Naive thymus-derived CD8-positive, alpha-beta T cell (primary cell): ENCODE results near the gene TGM5. TPM values are rescaled to one million over a fixed set of nuclear protein-coding genes. Genes with fewer than 3 reads are reported as not detected.
A peak's percentile ranks its signal among the peaks of the same experiment; 100 is the strongest.
"Not testable (repeated sequence)": the region's sequence is repeated elsewhere in the genome, so short reads cannot be mapped to it uniquely, and the experiment has no call there.

Experiments
- ATAC-seq, 2 donors: fragments of 150-1000 bp; cut with Tn5 transposase in 1 of 2; sonication (Bioruptor Pico), chemical (Tn5 transposase) in 1 of 2; 1 replicate in 1 of 2; 2 replicates in 1 of 2; pipeline ENCODE4 v1.10.0; 2021; ENCODE audit warnings: mild to moderate bottlenecking in 2 of 2, moderate library complexity in 2 of 2
- POLR2A ChIA-PET: fragments of 350-600 bp; sonication (Branson Sonifier 250); formaldehyde crosslinking; loops from one replicate; lab custom pipeline; 2021; ENCODE audit warnings: antibody characterized with exemption; lab: Charles Lee
- DNase-seq, 10 donors: peaks; one replicate each; pipeline versions ENCODE4 v3.0.0 to v3.0.0-alpha.2; 2020 to 2022
- H3K27ac Mint-ChIP-seq, 10 donors: one replicate each; pipeline ENCODE4 v1.8.0; 2020 to 2022; ENCODE audit warnings: mild to moderate bottlenecking in 10 of 10, mixed read lengths in 10 of 10, moderate library complexity in 4 of 10, inconsistent platforms in 1 of 10
- H3K27me3 Mint-ChIP-seq, 5 donors: one replicate each; pipeline ENCODE4 v1.8.0; 2021 to 2022; ENCODE audit warnings: mixed read lengths in 5 of 5
- H3K36me3 Mint-ChIP-seq, 3 donors: one replicate each; pipeline ENCODE4 v1.8.0; 2020 to 2022; ENCODE audit warnings: mixed read lengths in 3 of 3, mild to moderate bottlenecking in 2 of 3, inconsistent platforms in 1 of 3
- H3K4me1 Mint-ChIP-seq, 4 donors: one replicate each; pipeline ENCODE4 v1.8.0; 2021 to 2022; ENCODE audit warnings: mixed read lengths in 4 of 4
- H3K4me3 Mint-ChIP-seq, 10 donors: one replicate each; pipeline ENCODE4 v1.8.0; 2020 to 2022; ENCODE audit warnings: mild to moderate bottlenecking in 10 of 10, mixed read lengths in 10 of 10, moderate library complexity in 6 of 10, inconsistent platforms in 1 of 10
- H3K9me3 Mint-ChIP-seq, 9 donors: one replicate each; pipeline ENCODE4 v1.8.0; 2020 to 2022; ENCODE audit warnings: mixed read lengths in 9 of 9, mild to moderate bottlenecking in 3 of 9, inconsistent platforms in 1 of 9, moderate library complexity in 1 of 9
- polyA plus RNA-seq, 3 donors: library from polyadenylated mRNA; unstranded; fragments of 300-500 nt; fragmentation: Illumina TruSeq; gene quantifications; one replicate each; pipeline ENCODE4 v1.2.3, GENCODE V29; 2021
- total RNA-seq, 8 experiments: library from RNA in 2 of 8; stranded (reverse) in 2 of 8; gene quantifications; one replicate each; pipeline ENCODE4 v1.2.3 and lab custom pipeline; 2021 to 2026

The TGM5 gene, protein sequence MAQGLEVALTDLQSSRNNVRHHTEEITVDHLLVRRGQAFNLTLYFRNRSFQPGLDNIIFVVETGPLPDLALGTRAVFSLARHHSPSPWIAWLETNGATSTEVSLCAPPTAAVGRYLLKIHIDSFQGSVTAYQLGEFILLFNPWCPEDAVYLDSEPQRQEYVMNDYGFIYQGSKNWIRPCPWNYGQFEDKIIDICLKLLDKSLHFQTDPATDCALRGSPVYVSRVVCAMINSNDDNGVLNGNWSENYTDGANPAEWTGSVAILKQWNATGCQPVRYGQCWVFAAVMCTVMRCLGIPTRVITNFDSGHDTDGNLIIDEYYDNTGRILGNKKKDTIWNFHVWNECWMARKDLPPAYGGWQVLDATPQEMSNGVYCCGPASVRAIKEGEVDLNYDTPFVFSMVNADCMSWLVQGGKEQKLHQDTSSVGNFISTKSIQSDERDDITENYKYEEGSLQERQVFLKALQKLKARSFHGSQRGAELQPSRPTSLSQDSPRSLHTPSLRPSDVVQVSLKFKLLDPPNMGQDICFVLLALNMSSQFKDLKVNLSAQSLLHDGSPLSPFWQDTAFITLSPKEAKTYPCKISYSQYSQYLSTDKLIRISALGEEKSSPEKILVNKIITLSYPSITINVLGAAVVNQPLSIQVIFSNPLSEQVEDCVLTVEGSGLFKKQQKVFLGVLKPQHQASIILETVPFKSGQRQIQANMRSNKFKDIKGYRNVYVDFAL
- total RNA-seq = not detected
- not detected for polyA plus RNA-seq
- 0 to 0.08 (median 0) reads per million in 6 experiments for total RNA-seq (lab: John Stamatoyannopoulos, UW)

DNA sequence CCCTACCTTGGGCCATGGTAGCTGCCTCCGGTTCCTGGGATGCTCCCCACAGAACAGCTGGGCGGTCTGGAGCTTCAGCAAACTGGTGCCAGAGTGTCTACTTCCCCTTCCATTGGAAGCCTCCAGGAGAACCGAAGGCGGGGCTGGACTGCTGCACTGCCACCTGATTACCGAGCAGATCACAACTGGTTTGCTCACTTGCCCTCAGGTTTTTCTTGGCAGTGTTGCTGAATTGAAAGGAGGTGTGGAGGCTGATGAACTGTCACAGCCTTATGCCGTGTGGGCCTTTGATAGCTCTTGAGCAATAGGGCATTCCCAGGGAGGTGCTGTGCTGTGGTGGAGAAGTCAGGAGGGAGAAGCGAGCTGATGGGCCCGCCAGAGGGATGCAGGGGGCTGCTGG lies at the start of gene TGM5:
TSS of gene TGM5 (minus strand) at position 95 of the 400 bp plus-strand sequence. CDS start at position 16, 79 bp downstream.
- Mint-ChIP-seq H3K9me3 (peaks cover 0 to 4% (median 0%) of the 10 kb centered on the region in 9 donors), H3K27ac (no peak within 1 kb of the TSS), H3K36me3 (no peaks in the 10 kb centered on the region), H3K4me1 (peaks cover 6 to 18% (median 12%) of the 10 kb centered on the region in 4 donors), H3K4me3 (no peak within 1 kb of the TSS), H3K27me3 (peaks cover 4 to 23% (median 7%) of the 10 kb centered on the region in 5 donors)
- POLR2A ChIA-PET = no interaction called here
- DNase-seq (no peak), ATAC-seq (no peak)

DNA sequence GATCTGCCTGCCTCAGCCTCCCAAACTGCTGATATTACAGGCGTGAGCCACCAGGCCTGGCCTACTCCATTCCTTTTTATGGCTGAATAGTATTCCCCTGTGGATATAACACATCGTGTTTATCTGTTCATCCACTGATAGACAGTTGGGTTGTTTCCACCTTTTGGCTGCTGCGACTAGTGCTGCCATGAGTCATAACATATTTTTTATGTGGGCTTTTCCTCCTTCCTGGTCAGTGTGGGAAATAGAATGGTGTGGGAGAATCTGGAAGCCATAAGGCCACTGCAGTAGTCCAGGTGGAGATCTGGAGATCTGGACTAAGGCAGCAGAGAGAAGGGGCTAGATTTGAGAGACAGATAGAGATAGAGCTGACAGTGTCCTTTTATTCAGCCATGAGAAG lies 47.4 kb upstream of the TGM5 start:
- no peak for DNase-seq
- no peaks in the 10 kb centered on the region for H3K4me1 Mint-ChIP-seq
- no peaks in the 10 kb centered on the region for H3K36me3 Mint-ChIP-seq
- no peak for ATAC-seq
- peaks cover 10 to 52% (median 26%) of the 10 kb centered on the region in 5 donors for H3K27me3 Mint-ChIP-seq
- no peak overlapping the region for H3K4me3 Mint-ChIP-seq
- H3K27ac Mint-ChIP-seq = no peak overlapping the region
- no peaks in the 10 kb centered on the region for H3K9me3 Mint-ChIP-seq
- POLR2A ChIA-PET = no interaction called here

DNA sequence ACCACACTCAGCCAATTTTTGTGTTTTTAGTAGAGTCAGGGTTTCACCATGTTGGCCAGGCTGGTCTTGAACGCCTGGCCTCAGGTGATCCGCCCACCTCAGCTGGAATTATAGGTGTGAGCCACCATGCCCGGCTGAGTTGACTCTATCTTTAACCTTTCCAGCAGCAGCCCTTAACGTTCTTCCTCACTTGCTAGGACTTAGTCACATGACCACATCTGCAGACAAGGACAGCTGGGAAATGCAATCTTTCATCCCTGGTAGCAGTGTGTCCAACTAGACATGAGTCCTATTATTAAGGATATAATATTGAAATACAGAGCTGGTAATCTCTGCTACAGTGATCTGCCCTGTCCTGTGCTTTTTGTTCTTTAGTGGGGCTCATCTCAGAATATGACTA lies 45.6 kb upstream of the TGM5 start:
- Mint-ChIP-seq H3K4me3 (no peak overlapping the region), H3K27me3 (peaks cover 18 to 68% (median 37%) of the 10 kb centered on the region in 5 donors), H3K27ac (no peak overlapping the region), H3K36me3 (no peaks in the 10 kb centered on the region), H3K9me3 (no peaks in the 10 kb centered on the region), H3K4me1 (peaks cover 0 to 2% (median 0%) of the 10 kb centered on the region in 4 donors)
- ATAC-seq (no peak), DNase-seq (no peak)
- POLR2A ChIA-PET = interaction anchor here (0.6 kb wide), 1 partner anchor 247 kb away, joined by 3 read pairs; no protein-coding TSS in a partner anchor

DNA sequence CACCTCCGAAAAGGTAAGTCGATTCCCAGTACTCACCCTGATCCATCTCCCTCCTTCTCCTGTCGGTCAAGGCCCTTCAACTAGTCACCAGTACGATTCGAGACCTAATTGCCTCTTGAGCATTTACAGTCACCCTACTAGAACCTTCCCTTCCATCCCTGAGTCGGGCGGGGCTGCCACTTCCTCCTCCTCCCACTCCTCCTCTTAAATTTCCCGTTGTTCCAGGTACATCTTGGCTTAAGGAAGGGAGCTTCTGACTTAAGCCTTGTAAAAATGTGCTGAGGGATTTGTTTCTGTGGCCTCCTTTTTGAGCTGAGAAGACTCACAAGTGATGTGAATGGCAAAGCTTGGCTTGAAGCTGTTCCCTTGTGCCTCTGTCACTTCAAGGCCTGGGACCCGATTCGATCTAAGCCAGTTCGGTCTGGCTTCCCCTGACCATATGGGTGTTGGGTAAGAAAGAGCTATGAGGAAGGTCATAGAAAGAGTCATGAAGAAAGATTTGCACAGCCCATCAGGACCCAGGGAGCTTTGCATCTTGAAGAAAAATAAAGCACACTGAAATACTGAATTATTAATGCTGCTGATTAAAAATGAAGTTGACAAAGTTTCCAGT lies 35.6 kb upstream of the TGM5 start, which contains the start of gene TGM7:
TSS of gene TGM7 (minus strand) at position 51 of the 613 bp plus-strand sequence.
- POLR2A ChIA-PET = interaction anchor here (0.6 kb wide), 1 partner anchor 339 kb away, joined by 6 read pairs; no protein-coding TSS in a partner anchor
- H3K4me1 Mint-ChIP-seq = no peaks in the 10 kb centered on the region
- no peaks in the 10 kb centered on the region for H3K36me3 Mint-ChIP-seq
- ATAC-seq = no peak
- no peak for DNase-seq
- H3K9me3 Mint-ChIP-seq = no peaks in the 10 kb centered on the region
- no peak within 1 kb of the TSS for H3K4me3 Mint-ChIP-seq
- H3K27ac Mint-ChIP-seq = no peak within 1 kb of the TSS
- peaks cover 18 to 43% (median 25%) of the 10 kb centered on the region in 5 donors for H3K27me3 Mint-ChIP-seq

DNA sequence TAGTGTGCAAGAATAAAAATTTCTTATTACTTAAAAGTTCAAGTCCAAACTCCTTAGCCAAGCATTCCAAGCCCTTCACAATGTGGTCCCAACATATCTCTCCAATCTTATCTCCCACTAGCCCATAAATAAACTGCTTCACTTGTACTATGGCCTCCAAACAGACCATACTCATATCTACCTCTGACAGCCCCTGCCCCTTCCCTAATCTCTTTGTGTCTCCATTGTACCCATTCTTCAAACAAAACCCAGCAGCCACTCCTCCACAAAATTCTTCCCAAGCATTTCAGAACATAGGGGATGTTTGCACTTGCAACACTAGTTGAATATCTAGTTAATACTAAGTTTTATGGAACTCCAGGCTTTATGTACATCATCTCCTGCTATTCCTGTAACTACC lies 33.2 kb upstream of the TGM5 start:
- POLR2A ChIA-PET = no interaction called here
- no peak for DNase-seq
- H3K4me3 Mint-ChIP-seq = no peak overlapping the region
- H3K4me1 Mint-ChIP-seq = no peaks in the 10 kb centered on the region
- H3K27ac Mint-ChIP-seq = no peak overlapping the region
- no peaks in the 10 kb centered on the region for H3K9me3 Mint-ChIP-seq
- H3K36me3 Mint-ChIP-seq = no peaks in the 10 kb centered on the region
- no peak for ATAC-seq
- peaks cover 17 to 47% (median 30%) of the 10 kb centered on the region in 5 donors for H3K27me3 Mint-ChIP-seq

DNA sequence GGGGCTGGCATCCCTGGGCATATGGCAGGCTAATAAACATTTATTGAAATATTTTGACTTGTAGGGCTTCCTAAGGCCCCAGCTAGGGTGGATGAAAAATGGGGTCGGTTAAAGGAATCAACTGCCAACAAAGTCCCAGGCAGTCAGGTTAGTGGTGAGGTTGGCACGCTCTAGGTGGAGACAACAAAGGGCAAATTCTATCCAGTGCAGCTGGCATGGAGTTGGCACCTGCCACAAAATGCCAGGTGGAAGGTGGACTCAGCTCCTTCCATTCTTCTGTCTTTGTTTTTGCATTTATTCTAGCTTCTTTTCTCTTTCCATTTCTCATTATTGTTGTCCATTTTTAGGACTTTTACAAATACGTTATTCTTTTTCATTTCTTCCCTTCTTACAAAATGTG lies 32.7 kb upstream of the TGM5 start:
- H3K36me3 Mint-ChIP-seq = no peaks in the 10 kb centered on the region
- DNase-seq (no peak), ATAC-seq (no peak)
- H3K4me3 Mint-ChIP-seq = no peak overlapping the region
- POLR2A ChIA-PET = no interaction called here
- H3K27me3 Mint-ChIP-seq = peaks cover 19 to 52% (median 33%) of the 10 kb centered on the region in 5 donors
- H3K9me3 Mint-ChIP-seq = no peaks in the 10 kb centered on the region
- H3K27ac Mint-ChIP-seq = no peak overlapping the region
- H3K4me1 Mint-ChIP-seq = no peaks in the 10 kb centered on the region

DNA sequence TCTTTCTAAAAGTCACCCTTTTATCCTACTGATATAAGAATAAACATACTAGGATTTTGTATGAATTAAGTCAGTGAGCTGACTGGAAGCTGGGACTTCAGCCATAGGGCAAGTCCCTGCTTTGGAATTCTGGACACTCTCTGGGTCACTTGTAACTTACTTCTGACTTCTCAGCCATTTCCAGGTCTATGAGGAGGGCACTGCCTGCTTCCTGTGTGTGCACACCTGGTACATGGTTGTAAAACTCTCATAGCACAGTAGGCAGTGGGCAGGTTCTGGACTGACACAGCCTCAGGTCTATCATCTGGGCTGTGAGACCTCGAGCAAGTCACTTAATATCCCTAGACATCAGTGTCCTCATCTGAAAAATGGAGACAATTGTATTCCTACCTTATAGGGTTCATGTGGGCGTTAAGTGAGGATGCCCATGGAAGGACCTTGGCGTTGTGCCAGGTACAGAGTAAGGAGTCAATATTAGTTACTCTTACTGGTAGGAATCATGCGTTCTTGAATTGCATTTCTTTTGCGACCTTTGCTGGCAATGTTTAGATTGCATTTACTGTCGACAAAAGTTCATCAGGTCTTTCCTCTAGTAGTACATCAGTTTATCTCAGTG lies 27.5 kb upstream of the TGM5 start:
- ATAC-seq = no peak
- Mint-ChIP-seq H3K27ac (peak overlapping the region in 1 of 10 donors; percentile 78), H3K9me3 (no peaks in the 10 kb centered on the region), H3K27me3 (peaks cover 25 to 61% (median 38%) of the 10 kb centered on the region in 5 donors), H3K36me3 (no peaks in the 10 kb centered on the region), H3K4me1 (peaks cover 0 to 8% (median 4%) of the 10 kb centered on the region in 4 donors), H3K4me3 (peak overlapping the region in 2 of 10 donors; percentile 23 to 62)
- DNase-seq = no peak
- POLR2A ChIA-PET = no interaction called here

DNA sequence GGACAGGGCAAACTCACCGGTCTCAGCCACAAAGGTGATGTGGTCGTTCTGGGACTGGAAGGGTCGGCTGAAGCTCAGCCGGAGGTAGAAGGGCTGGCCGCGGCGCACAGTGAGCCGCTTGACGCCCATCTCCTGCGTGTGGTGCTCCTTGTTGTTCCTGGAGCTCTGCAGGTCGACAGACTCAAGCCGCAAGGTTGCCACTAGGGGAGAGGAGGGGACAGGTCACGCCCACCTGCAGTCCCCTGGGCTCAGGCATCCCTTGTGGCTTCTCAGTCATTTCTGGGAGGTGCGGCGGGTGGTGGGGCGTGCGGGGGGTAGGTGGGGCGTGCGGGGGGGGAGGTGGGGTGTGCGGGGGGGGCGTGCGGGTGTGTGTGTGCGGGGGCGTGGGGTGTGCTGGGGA lies 26.7 kb upstream of the TGM5 start:
- peak; percentile 58 to 80 for ATAC-seq
- H3K4me3 Mint-ChIP-seq = peak overlapping the region in 3 of 10 donors; percentile 23 to 36 (median 25)
- POLR2A ChIA-PET = no interaction called here
- peak in 2 of 10 donors; percentile 4 to 9 for DNase-seq
- H3K27ac Mint-ChIP-seq = no peak overlapping the region
- H3K27me3 Mint-ChIP-seq = peaks cover 23 to 61% (median 36%) of the 10 kb centered on the region in 5 donors
- no peaks in the 10 kb centered on the region for H3K9me3 Mint-ChIP-seq
- H3K36me3 Mint-ChIP-seq = no peaks in the 10 kb centered on the region
- H3K4me1 Mint-ChIP-seq = peaks cover 0 to 8% (median 4%) of the 10 kb centered on the region in 4 donors

DNA sequence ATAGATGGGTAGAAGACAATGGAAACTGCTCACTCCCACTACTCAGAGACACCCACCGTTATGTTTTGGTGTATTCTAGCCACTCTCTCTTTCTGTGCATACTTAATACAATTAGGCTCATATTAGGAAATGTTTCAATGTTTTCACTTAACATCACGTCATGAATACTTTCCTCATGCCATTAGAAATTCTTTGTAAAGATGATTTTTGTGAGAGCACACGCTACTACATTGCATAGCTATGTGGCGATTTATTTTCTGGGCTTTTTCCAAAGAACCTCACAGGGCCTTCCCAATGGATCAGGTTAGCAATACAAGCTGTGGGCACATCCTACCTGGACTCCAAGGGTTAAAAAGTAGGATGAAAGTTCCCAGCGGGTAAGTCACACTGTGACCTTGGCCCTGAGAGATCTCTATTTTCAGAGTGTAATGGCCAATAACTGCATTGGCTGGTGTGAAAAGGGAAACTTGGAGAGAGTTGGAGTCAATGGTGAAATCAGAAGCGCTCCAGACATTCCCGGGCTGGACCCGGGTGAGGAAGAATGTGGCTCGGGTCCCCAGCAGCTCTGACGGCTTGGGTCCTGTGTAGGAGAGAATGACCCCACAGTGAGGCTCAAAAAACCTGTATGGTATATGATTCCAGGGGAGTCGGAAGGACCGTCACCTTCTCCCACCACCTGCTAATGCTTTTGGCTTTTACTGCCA lies 25.8 kb upstream of the TGM5 start:
- ATAC-seq (no peak), DNase-seq (no peak)
- Mint-ChIP-seq H3K4me1 (peaks cover 0 to 8% (median 4%) of the 10 kb centered on the region in 4 donors), H3K36me3 (no peaks in the 10 kb centered on the region), H3K4me3 (peak overlapping the region in 2 of 10 donors; percentile 27 to 38), H3K27me3 (peaks cover 21 to 63% (median 33%) of the 10 kb centered on the region in 5 donors), H3K9me3 (no peaks in the 10 kb centered on the region), H3K27ac (peak overlapping the region in 1 of 10 donors; percentile 18)
- POLR2A ChIA-PET = no interaction called here

DNA sequence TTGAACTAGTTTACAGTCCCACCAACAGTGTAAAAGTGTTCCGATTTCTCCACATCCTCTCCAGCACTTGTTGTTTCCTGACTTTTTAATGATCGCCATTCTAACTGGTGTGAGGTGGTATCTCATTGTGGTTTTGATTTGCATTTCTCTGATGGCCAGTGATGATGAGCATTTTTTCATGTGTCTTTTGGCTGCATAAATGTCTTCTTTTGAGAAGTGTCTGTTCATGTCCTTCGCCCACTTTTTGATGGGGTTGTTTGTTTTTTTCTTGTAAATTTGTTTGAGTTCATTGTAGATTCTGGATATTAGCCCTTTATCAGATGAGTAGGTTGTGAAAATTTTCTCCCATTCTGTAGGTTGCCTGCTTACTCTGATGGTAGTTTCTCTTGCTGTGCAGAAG lies 22.9 kb upstream of the TGM5 start:
- DNase-seq, POLR2A ChIA-PET, H3K4me3 Mint-ChIP-seq, H3K27ac Mint-ChIP-seq, H3K9me3 Mint-ChIP-seq, ATAC-seq, H3K4me1 Mint-ChIP-seq, H3K36me3 Mint-ChIP-seq: not testable (repeated sequence)
- peaks cover 13 to 38% (median 22%) of the 10 kb centered on the region in 5 donors for H3K27me3 Mint-ChIP-seq

DNA sequence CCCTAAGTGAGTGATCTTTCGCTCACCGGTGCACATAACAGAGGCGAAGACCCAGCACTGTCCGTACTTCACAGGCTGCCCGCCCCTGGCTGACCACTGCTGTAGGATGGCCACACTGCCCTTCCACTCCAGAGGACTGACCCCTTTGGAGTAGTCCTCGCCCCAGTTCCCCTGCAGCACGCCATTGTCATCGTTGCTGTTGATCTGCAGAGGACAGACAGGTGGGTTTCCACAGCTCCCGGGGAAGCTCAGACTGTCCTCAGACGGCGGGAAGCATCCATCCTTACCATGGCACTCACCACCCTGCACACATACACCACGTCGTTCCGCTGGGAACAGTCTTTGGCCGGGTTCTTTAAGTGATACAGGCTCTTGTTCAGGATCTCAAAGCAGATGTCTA lies 20.5 kb upstream of the TGM5 start:
- Mint-ChIP-seq H3K4me1 (peaks cover 2 to 7% (median 5%) of the 10 kb centered on the region in 4 donors), H3K27ac (no peak overlapping the region), H3K36me3 (no peaks in the 10 kb centered on the region), H3K9me3 (no peaks in the 10 kb centered on the region), H3K4me3 (no peak overlapping the region), H3K27me3 (peaks cover 9 to 20% (median 14%) of the 10 kb centered on the region in 5 donors)
- POLR2A ChIA-PET = interaction anchor here (2.2 kb wide), 1 partner anchor 62 kb away, joined by 5 read pairs; no protein-coding TSS in a partner anchor
- no peak for DNase-seq
- no peak for ATAC-seq
